DOHH2 (cell line): ENCODE data around the gene PRMT7.

Source experiments
- H3F3A ChIP-seq: fragments of 200-600 bp; sonication (generic), shearing (Covaris generic); 2 replicates; pipeline ENCODE4 v1.6.0; 2016; ENCODE audit warnings: antibody characterized with exemption, mild to moderate bottlenecking; ENCODE audit not compliant: control insufficient read depth, insufficient read depth
- H3K27ac ChIP-seq: fragments of 200-600 bp; sonication (generic); 2 replicates; pipeline ENCODE4 v1.5.1; 2014; ENCODE audit warnings: low read depth, mild to moderate bottlenecking, low read length, moderate library complexity
- H3K27me3 ChIP-seq: fragments of 200-600 bp; sonication (generic); 2 replicates; pipeline ENCODE4 v1.6.1; 2014; ENCODE audit warnings: mild to moderate bottlenecking, low read length, mixed read lengths; ENCODE audit not compliant: control insufficient read depth
- H3K36me3 ChIP-seq: fragments of 200-600 bp; sonication (generic); 2 replicates; pipeline ENCODE4 v1.6.1; 2014; ENCODE audit warnings: mild to moderate bottlenecking, low read length, moderate library complexity, mixed read lengths; ENCODE audit not compliant: control insufficient read depth
- H3K4me1 ChIP-seq: fragments of 200-600 bp; sonication (generic); 2 replicates; pipeline ENCODE4 v1.6.1; 2014; ENCODE audit warnings: mild to moderate bottlenecking, low read length, mixed read lengths; ENCODE audit not compliant: control insufficient read depth
- H3K4me2 ChIP-seq: fragments of 200-600 bp; sonication (generic); 2 replicates; pipeline ENCODE4 v1.6.0; 2014; ENCODE audit warnings: mild to moderate bottlenecking, low read length, moderate library complexity
- H3K4me3 ChIP-seq: fragments of 200-600 bp; sonication (generic); 2 replicates; pipeline ENCODE4 v1.5.1; 2014; ENCODE audit warnings: mild to moderate bottlenecking, low read length, mixed read lengths
- H3K79me2 ChIP-seq: fragments of 200-600 bp; sonication (generic); 2 replicates; pipeline ENCODE4 v1.6.1; 2014; ENCODE audit warnings: mild to moderate bottlenecking, low read length, mixed read lengths; ENCODE audit not compliant: control insufficient read depth
- H3K9me2 ChIP-seq: fragments of 200-600 bp; sonication (generic); replicated peaks from 2 replicates; pipeline ENCODE4 v1.6.1; 2014; ENCODE audit warnings: mild to moderate bottlenecking, low read length, mixed read lengths; ENCODE audit not compliant: control insufficient read depth
- H3K9me3 ChIP-seq: fragments of 200-600 bp; sonication (generic); 2 replicates; pipeline ENCODE4 v1.6.1; 2014; ENCODE audit warnings: antibody characterized with exemption, low read length, mixed read lengths; ENCODE audit not compliant: control insufficient read depth, insufficient read depth
- H4K20me1 ChIP-seq: fragments of 200-600 bp; sonication (generic); 2 replicates; pipeline ENCODE4 v1.6.0; 2014; ENCODE audit warnings: low read depth, mild to moderate bottlenecking, antibody characterized with exemption, low read length, moderate library complexity; ENCODE audit not compliant: control insufficient read depth, insufficient read depth
- EZH2phosphoT487 ChIP-seq: fragments of 200-600 bp; sonication (generic); IDR thresholded peaks from 2 replicates; pipeline ENCODE4 v1.6.1; 2017; ENCODE audit warnings: borderline replicate concordance, mild to moderate bottlenecking, antibody characterized with exemption, low read length, moderate library complexity, mixed read lengths
- TF ChIP-seq, protein P1 (sequence below): fragments of 200-600 bp; sonication (generic); IDR thresholded peaks from one replicate; pipeline ENCODE4 v1.5.1; 2014; ENCODE audit warnings: antibody characterized with exemption, mild to moderate bottlenecking, low read depth, low read length; ENCODE audit not compliant: poor library complexity, severe bottlenecking

Gene PRMT7

DNA sequence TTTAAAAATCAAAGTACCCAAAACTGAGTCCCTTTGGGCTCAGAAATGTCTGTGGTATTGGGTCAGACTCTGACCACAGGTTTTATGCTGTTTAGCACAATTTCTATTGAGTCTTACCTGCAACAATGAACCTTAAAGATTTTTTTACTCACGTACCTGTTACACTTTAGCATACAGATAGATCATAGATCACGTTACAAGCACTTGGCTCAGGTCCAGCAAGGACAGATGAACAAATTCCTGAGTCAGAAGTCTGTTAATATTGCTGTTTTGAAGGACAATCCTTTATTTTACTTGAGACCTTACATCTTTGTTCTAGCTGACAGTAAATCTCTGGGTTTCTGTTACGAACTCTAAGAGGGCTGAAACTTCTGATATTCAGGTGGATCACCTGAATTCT lies 12.9 kb upstream of the PRMT7 start:
- Histone ChIP-seq H3K4me2 (no peak overlapping the region), H4K20me1 (0 out of 2 replicates have a peak, but pooled peaks cover 2% of the 10 kb centered on the region), H3K9me2 (no peaks in the 10 kb centered on the region), H3F3A (peaks cover 16% of the 10 kb centered on the region), H3K79me2 (no peaks in the 10 kb centered on the region), H3K27me3 (no peaks in the 10 kb centered on the region), H3K4me1 (peaks cover 5% of the 10 kb centered on the region; the same call in 1 of the 2 replicates), H3K27ac (no peak overlapping the region), H3K4me3 (no peak overlapping the region), H3K36me3 (peaks cover 91% of the 10 kb centered on the region), H3K9me3 (no peaks in the 10 kb centered on the region)
- TF ChIP-seq, protein P1, sequence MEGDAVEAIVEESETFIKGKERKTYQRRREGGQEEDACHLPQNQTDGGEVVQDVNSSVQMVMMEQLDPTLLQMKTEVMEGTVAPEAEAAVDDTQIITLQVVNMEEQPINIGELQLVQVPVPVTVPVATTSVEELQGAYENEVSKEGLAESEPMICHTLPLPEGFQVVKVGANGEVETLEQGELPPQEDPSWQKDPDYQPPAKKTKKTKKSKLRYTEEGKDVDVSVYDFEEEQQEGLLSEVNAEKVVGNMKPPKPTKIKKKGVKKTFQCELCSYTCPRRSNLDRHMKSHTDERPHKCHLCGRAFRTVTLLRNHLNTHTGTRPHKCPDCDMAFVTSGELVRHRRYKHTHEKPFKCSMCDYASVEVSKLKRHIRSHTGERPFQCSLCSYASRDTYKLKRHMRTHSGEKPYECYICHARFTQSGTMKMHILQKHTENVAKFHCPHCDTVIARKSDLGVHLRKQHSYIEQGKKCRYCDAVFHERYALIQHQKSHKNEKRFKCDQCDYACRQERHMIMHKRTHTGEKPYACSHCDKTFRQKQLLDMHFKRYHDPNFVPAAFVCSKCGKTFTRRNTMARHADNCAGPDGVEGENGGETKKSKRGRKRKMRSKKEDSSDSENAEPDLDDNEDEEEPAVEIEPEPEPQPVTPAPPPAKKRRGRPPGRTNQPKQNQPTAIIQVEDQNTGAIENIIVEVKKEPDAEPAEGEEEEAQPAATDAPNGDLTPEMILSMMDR, result no peak
- no peak for TF ChIP-seq EZH2phosphoT487

DNA sequence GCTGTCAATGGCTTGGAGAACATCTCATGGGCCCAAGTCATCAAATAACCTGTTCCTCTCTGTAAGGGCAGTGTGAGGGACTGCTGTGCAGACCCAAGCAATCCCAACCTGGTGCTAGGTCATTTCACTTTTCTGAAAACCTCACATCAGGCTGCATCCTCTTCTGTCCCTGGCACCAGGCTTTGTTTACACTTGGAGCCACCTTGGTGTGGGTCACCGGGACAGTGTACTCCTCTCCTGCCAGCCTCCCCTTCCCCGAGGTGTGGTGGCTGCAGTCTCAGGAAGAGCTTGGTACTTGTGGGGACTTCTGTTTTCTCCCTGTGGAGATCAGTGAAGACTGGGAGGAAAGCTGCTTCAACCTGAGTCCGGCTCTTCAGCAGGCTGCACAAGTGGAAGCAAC lies 12.5 kb upstream of the PRMT7 start:
- H4K20me1 ChIP-seq, result 0 out of 2 replicates have a peak, but pooled peaks cover 2% of the 10 kb centered on the region
- TF ChIP-seq, protein P1, result no peak
- TF ChIP-seq EZH2phosphoT487, result no peak
- peaks cover 5% of the 10 kb centered on the region; the same call in 1 of the 2 replicates for H3K4me1 ChIP-seq
- H3K27me3 ChIP-seq, result no peaks in the 10 kb centered on the region
- H3K4me2 ChIP-seq, result no peak overlapping the region
- no peaks in the 10 kb centered on the region for H3K79me2 ChIP-seq
- peaks cover 91% of the 10 kb centered on the region for H3K36me3 ChIP-seq
- no peaks in the 10 kb centered on the region for H3K9me2 ChIP-seq
- H3K9me3 ChIP-seq, result no peaks in the 10 kb centered on the region
- no peak overlapping the region for H3K4me3 ChIP-seq
- no peak overlapping the region for H3K27ac ChIP-seq
- H3F3A ChIP-seq, result peaks cover 16% of the 10 kb centered on the region

DNA sequence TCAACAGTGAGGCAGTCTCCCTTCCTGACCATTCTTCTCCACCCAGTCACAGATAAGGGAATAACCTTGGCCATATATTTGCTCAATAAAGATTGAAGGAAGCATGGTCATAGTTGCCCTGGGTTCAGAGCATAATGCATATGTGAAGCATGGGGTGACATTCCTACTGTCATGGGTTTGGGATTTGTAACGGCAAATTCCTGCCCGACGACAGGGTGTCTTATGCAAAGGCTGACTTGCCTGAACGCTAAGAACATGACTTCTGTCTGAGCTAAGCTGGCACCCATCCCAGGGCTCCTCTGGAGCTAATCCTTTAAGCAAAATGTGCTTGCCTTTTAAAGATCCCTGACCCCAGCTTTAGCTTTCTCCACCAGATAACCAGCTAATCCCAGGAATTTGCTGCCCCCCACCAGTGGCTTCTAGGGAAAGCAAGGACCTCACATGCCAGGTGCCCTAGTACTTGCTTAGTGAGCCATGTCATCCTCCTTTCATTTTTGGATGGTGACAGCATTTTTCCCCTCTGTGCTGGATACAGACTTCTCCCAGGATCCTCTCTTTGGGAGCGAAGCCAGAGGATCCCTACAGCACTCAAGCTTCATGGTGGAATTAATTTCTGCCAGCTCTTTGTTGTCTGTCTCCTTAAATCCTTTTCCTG lies 11.8 kb upstream of the PRMT7 start:
- Histone ChIP-seq H3K79me2 (no peaks in the 10 kb centered on the region), H3K27ac (no peak overlapping the region)

More for the DNA sequence above, 11.8 kb upstream of the PRMT7 start:
- Histone ChIP-seq H3K4me3 (no peak overlapping the region), H3K9me3 (no peaks in the 10 kb centered on the region), H3K36me3 (peaks cover 95% of the 10 kb centered on the region), H4K20me1 (0 out of 2 replicates have a peak, but pooled peaks cover 2% of the 10 kb centered on the region), H3K9me2 (no peaks in the 10 kb centered on the region), H3K27me3 (no peaks in the 10 kb centered on the region), H3K4me1 (peaks cover 5% of the 10 kb centered on the region; the same call in 1 of the 2 replicates), H3K4me2 (no peak overlapping the region), H3F3A (peaks cover 20% of the 10 kb centered on the region)
- TF ChIP-seq EZH2phosphoT487, result no peak
- TF ChIP-seq, protein P1, result no peak
